Fibroblast of mammary gland (primary cell): ENCODE data around the gene KRTAP5-11.
A peak's percentile ranks its signal among the peaks of the same experiment; 100 is the strongest.

Experiments
- DNase-seq: peaks from one replicate; pipeline ENCODE4 v3.0.0-alpha.2; 2010; ENCODE audit warnings: low read depth
- H3K4me3 ChIP-seq: 2 replicates; pipeline ENCODE4 v1.5.1; 2011; ENCODE audit warnings: low read depth, mild to moderate bottlenecking, low read length, moderate library complexity; ENCODE audit not compliant: control insufficient read depth
- TF ChIP-seq, protein P1 (sequence below): conservative IDR thresholded peaks from 2 replicates; pipeline ENCODE4 v1.5.1; 2011; ENCODE audit warnings: low read depth, low read length, inconsistent platforms; ENCODE audit not compliant: control insufficient read depth, insufficient read depth

Gene KRTAP5-11

DNA sequence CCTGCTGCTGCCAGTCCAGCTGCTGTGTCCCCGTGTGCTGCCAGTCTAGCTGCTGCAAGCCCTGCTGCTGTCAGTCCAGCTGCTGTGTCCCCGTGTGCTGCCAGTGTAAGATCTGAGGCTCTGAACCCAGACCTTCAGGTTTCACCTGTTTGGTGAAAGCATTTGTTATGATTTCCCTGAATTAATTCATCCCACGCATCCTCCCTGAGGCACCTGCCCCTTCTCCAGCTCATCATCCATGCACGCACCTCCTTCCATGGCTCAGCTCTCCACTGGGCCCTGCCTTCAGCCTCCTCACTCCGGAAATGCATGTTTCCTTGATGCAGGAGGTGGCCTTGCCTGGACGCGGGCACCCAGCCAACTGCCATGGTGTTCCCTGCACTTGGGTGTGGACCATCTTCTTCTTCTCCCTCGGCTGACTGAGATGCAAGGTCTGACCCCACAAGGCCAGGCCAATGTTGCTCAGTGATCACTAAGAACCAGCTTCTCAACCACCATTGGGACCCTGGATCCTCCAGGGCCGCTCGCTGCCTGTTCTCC is 16.5 kb downstream of the KRTAP5-11 start:
- no peak overlapping the region for H3K4me3 ChIP-seq
- DNase-seq = no peak
- TF ChIP-seq, protein P1, sequence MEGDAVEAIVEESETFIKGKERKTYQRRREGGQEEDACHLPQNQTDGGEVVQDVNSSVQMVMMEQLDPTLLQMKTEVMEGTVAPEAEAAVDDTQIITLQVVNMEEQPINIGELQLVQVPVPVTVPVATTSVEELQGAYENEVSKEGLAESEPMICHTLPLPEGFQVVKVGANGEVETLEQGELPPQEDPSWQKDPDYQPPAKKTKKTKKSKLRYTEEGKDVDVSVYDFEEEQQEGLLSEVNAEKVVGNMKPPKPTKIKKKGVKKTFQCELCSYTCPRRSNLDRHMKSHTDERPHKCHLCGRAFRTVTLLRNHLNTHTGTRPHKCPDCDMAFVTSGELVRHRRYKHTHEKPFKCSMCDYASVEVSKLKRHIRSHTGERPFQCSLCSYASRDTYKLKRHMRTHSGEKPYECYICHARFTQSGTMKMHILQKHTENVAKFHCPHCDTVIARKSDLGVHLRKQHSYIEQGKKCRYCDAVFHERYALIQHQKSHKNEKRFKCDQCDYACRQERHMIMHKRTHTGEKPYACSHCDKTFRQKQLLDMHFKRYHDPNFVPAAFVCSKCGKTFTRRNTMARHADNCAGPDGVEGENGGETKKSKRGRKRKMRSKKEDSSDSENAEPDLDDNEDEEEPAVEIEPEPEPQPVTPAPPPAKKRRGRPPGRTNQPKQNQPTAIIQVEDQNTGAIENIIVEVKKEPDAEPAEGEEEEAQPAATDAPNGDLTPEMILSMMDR = no peak

DNA sequence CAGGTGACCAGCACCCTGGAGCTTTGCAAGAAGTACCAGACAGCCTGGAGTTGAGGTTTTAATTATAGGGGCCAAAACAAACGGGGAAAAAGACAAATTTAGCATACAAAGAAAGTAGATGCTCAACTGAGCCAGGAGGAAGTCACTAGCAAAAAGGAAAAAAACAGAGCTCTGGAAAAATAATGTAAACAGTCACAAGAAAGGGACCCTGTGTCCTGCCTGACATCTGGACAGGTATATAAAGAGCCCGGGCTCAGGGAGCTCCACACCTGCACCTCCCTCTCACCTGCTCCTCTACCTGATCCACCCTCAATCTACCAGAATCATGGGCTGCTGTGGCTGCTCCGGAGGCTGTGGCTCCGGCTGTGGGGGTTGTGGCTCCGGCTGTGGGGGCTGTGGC is 17.4 kb downstream of the KRTAP5-11 start, which contains the start of gene KRTAP5-10:
KRTAP5-10 (plus strand) TSS at position 301 of the 400 bp plus-strand sequence; CDS start at position 326, 25 bp downstream.
- TF ChIP-seq, protein P1 = no peak
- H3K4me3 ChIP-seq = no peak within 1 kb of the TSS

DNA sequence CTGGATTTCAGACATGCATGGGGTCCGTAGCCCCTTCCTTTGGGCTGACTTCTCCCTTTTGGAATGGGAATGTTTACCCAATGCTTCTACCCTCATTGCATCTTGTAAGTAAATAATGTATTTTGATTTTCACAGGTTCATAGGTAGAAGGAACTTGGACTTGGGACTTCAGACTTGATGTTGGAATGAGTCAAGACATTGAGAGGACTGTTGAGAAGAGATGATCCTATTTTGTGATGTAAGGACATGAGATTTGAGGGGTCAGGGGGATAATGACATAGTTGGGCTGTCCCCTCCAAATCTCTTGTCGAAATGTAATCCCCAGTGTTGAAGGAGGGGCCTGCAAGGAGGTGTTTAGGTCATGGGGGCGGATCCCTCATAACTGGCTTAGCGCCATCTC is 18.2 kb downstream of the KRTAP5-11 start:
- no peak overlapping the region for H3K4me3 ChIP-seq
- TF ChIP-seq, protein P1 = no peak
- no peak for DNase-seq

More for the DNA sequence above, 17.4 kb downstream of the KRTAP5-11 start, which contains the start of gene KRTAP5-10:
- no peak for DNase-seq

DNA sequence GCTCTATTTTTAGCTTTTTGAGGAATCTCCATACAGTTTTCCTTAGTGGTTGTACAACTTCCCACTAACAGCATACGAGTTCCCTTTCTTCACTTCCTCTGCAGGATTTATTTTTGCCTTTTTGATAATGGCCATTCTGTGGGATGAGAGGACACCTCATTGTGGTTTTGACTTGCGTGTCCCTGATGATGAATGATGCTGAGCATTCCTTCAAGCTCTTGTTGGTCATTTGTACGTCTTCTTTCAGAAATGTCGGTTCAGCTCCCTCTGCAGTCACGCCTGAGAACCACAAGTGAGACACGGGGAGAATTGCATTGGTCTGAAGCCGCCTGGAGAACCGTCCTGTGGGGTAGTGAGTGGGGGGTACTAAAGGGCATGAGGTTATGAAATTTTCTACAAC is 19.3 kb downstream of the KRTAP5-11 start:
- no peak overlapping the region for H3K4me3 ChIP-seq
- TF ChIP-seq, protein P1 = peak; percentile 40
- DNase-seq = peak; percentile 69

DNA sequence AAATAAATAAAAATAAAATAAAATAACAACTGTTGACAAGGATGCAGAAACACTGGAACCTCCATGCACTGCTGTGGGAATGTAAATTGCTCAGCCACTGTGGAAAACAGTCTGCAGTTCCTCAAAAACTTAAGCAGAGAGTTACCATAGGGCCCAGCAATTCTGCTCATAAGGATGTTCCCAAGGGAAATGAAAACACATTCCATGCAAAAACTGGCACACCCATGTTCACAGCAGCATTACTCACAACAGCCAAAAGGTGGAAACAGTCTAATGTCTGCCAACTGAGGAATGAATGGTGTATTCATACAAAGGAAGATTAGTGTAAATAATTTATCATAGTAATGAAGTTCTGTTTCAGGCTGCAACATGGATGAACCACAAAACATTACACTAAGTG is 20.6 kb downstream of the KRTAP5-11 start:
- peak; percentile 26 for DNase-seq
- TF ChIP-seq, protein P1 = no peak
- no peak overlapping the region for H3K4me3 ChIP-seq

DNA sequence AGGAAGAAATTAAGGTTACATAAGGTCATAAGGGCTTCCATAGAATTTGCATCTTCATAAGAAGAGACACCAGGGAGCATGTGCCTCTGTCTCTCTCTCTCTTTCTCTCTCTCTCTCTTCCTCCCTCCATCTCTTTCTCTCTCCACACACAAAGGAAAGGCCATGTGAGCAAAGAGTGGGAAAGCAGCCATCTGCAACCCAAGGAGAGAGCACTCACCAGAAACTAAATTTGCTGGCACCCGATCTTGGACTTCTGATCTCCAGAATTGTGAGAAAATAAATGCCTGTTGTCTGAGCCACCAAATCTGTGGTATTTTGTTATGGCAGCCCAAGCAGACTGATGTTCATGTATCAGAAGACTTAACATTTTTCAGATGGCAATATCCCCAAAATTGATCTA is 23.7 kb downstream of the KRTAP5-11 start:
- no peak for DNase-seq
- TF ChIP-seq, protein P1 = no peak
- no peak overlapping the region for H3K4me3 ChIP-seq

DNA sequence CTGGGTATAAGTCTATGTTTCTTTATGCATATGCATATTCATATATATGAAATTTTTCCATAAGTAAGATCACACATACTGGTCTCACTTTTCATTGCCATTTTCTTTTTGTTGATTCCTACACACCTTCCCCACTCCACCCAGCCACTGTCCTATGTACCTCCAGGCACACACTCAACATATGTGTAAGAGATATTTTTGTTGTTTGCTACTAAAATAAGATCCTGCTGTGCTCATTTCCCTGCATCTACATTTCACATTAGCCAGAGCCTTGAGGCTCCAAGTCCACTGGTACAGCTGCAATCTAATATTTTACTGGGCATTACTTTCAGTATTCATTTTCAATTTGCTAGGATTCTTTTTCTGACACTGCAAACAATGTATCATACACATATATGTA is 25.4 kb downstream of the KRTAP5-11 start:
- H3K4me3 ChIP-seq = no peak overlapping the region
- DNase-seq = no peak
- TF ChIP-seq, protein P1 = no peak
